Measurements from ENCODE around the gene ERC2. TPM values are rescaled to one million over a fixed set of nuclear protein-coding genes. Genes with fewer than 3 reads are reported as not detected.

ERC2 gene
- total RNA-seq, 1 donor = 0.36 TPM

- Histone ChIP-seq H3K4me2 (ENCODE audit: insufficient read depth, low read length) (no peak overlapping the region), H3K27ac (ENCODE audit: low read depth, low read length) (no peak overlapping the region), H3K4me1 (ENCODE audit: insufficient read depth, low read length) (no peaks in the 10 kb centered on the region), H2AFZ (ENCODE audit: low read length) (no peak overlapping the region), H3K9me3 (ENCODE audit: low read depth, low read length) (no peaks in the 10 kb centered on the region), H3K36me3 (ENCODE audit: insufficient read depth, low read length) (no peaks in the 10 kb centered on the region), H3K27me3 (ENCODE audit: insufficient read depth, low read length) (no peaks in the 10 kb centered on the region), H3K79me2 (ENCODE audit: insufficient read depth, low read length) (no peaks in the 10 kb centered on the region), H4K20me1 (ENCODE audit: insufficient read depth, low read length) (no peaks in the 10 kb centered on the region), H3K4me3 (ENCODE audit: insufficient read depth, low read length) (no peak overlapping the region)
- no peak for DNase-seq (ENCODE audit: insufficient read length, low spot score, missing footprints)
- TF ChIP-seq CTCF (IDR thresholded peaks at IDR 0.05; ENCODE audit: extremely low read depth, low read depth, low read length) = no peak
Measured at GRCh38 chr3:56491566-56491965, 23.3 kb upstream of the ERC2 start.

GRCh38 chr3:56488812-56489600, 20.7 kb upstream of the ERC2 start:
- H4K20me1 ChIP-seq (ENCODE audit: insufficient read depth, low read length) = no peaks in the 10 kb centered on the region
- no peak overlapping the region for H2AFZ ChIP-seq (ENCODE audit: low read length)
- H3K4me2 ChIP-seq (ENCODE audit: insufficient read depth, low read length) = no peak overlapping the region
- H3K36me3 ChIP-seq (ENCODE audit: insufficient read depth, low read length) = no peaks in the 10 kb centered on the region
- no peak overlapping the region for H3K27ac ChIP-seq (ENCODE audit: low read depth, low read length)
- no peaks in the 10 kb centered on the region for H3K79me2 ChIP-seq (ENCODE audit: insufficient read depth, low read length)
- no peaks in the 10 kb centered on the region for H3K4me1 ChIP-seq (ENCODE audit: insufficient read depth, low read length)
- no peaks in the 10 kb centered on the region for H3K9me3 ChIP-seq (ENCODE audit: low read depth, low read length)
- no peaks in the 10 kb centered on the region for H3K27me3 ChIP-seq (ENCODE audit: insufficient read depth, low read length)
- H3K4me3 ChIP-seq (ENCODE audit: insufficient read depth, low read length) = no peak overlapping the region
- DNase-seq (ENCODE audit: insufficient read length, low spot score, missing footprints) = no peak
- TF ChIP-seq CTCF (IDR thresholded peaks at IDR 0.05; ENCODE audit: extremely low read depth, low read depth, low read length) = no peak

- H3K36me3 ChIP-seq (ENCODE audit: insufficient read depth, low read length) = no peaks in the 10 kb centered on the region
Measured at GRCh38 chr3:56484525-56485032, 16.3 kb upstream of the ERC2 start.

More at GRCh38 chr3:56484525-56485032, 16.3 kb upstream of the ERC2 start:
- Histone ChIP-seq H3K4me3 (ENCODE audit: insufficient read depth, low read length) (no peak overlapping the region), H3K79me2 (ENCODE audit: insufficient read depth, low read length) (no peaks in the 10 kb centered on the region), H3K27ac (ENCODE audit: low read depth, low read length) (no peak overlapping the region), H3K4me2 (ENCODE audit: insufficient read depth, low read length) (no peak overlapping the region), H3K4me1 (ENCODE audit: insufficient read depth, low read length) (no peaks in the 10 kb centered on the region), H4K20me1 (ENCODE audit: insufficient read depth, low read length) (no peaks in the 10 kb centered on the region), H3K9me3 (ENCODE audit: low read depth, low read length) (no peaks in the 10 kb centered on the region), H3K27me3 (ENCODE audit: insufficient read depth, low read length) (no peaks in the 10 kb centered on the region), H2AFZ (ENCODE audit: low read length) (no peak overlapping the region)
- DNase-seq (ENCODE audit: insufficient read length, low spot score, missing footprints) = no peak
- no peak for TF ChIP-seq CTCF (IDR thresholded peaks at IDR 0.05; ENCODE audit: extremely low read depth, low read depth, low read length)

Measured in osteoblast (primary cell).